ENCODE measurements around the gene PRADC1.

GRCh38 chr2:73212098-73212447 is 21.0 kb downstream of the PRADC1 start:
- TF ChIP-seq EZH2phosphoT487 (IDR thresholded peaks at IDR 0.05; ENCODE audit: unreplicated experiment) (no peak), CTCF (conservative IDR thresholded peaks at IDR 0.05; ENCODE audit: low read depth in 2 of 2) (no peak), REST (IDR thresholded peaks at IDR 0.05; ENCODE audit: unreplicated experiment) (no peak), ETS1 (IDR thresholded peaks at IDR 0.05) (no peak), EZH2 (IDR thresholded peaks at IDR 0.05; ENCODE audit: low read depth, unreplicated experiment) (no peak), POLR2AphosphoS5 (IDR thresholded peaks at IDR 0.05; ENCODE audit: low read depth) (no peak), NANOG (IDR thresholded peaks at IDR 0.05; ENCODE audit: borderline replicate concordance) (no peak), CREB1 (CRISPR knock-in tag; IDR thresholded peaks at IDR 0.05; ENCODE audit: low read depth) (no peak), JUNB (IDR thresholded peaks at IDR 0.05; ENCODE audit: unreplicated experiment) (no peak), ZNF462 (CRISPR knock-in tag; IDR thresholded peaks at IDR 0.05) (no peak), ZNF331 (CRISPR knock-in tag; IDR thresholded peaks at IDR 0.05; ENCODE audit: low read depth) (no peak), STAT1 (IDR thresholded peaks at IDR 0.05; ENCODE audit: unreplicated experiment) (no peak), ZNF114 (CRISPR knock-in tag; IDR thresholded peaks at IDR 0.05) (no peak)

All from GM23338 (cell line).